GM12892 (cell line): Measurements from ENCODE around the gene OR9G1.

Experiments
- POLR2A ChIP-seq: IDR thresholded peaks from 2 replicates; pipeline ENCODE4 v1.6.1; 2011; ENCODE audit warnings: low read depth, low read length, control low read depth
- POLR2AphosphoS5 ChIP-seq: IDR thresholded peaks from 2 replicates; pipeline ENCODE4 v1.6.1; 2011; ENCODE audit warnings: low read depth, low read length, control low read depth

DNA sequence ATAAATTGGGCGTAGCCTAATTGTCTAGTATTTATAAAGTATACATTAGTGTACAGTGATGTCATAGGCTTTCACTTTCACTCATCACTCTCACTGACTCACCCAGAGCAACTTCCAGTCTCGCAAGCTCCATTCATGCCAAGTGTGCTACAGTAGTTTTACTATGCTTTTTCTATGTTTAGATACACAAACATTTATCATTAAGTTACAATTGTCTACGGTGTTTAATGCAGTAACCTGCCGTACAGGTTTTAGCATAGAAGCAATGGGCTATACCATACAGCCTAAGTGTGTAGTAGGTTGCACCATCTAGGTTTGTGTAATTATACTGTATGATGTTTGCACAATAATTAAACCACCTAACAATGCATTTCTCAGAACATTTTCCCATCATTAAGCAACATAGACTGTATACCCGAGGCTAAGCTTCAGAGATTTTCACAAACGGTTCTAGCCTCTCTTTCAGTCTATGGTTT, 17.5 kb downstream of the OR9G1 start:
- TF ChIP-seq POLR2AphosphoS5 = no peak
- no peak for TF ChIP-seq POLR2A
